ENCODE results near the gene SLC52A3.

DNA sequence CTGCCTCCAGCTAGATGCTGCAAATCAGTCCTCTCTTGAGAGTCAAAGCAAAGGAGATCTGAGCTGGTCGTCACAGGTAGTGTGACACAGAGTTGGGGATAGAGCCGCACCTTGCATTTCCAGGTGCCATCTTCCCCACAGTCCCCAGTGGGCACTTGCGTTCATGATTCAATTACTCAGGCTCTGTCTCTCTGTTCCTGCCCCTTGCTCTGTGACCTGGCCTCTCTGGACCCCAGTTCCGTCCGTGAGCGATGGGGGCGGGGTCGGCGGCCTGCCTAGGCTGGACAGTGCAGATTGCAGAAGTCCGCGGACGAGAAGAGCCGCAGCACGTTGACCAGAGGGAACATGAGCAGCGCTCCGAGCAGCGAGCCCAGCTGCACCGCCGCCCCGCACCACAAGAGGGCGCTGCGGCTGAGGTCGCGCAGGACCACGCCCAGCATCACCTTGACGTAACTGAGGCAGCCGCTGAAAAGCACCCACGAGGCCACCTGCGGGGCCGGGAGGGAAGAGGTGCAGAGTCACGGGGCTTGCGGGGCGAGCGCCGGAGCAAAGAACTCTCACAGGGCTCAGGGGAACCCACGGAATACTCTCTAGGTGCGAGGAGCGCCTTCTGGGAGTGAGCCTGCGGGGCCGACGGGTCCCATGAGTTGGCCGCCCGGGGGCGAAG lies 7.4 kb downstream of the SLC52A3 start:
- TF ChIP-seq, protein P1, sequence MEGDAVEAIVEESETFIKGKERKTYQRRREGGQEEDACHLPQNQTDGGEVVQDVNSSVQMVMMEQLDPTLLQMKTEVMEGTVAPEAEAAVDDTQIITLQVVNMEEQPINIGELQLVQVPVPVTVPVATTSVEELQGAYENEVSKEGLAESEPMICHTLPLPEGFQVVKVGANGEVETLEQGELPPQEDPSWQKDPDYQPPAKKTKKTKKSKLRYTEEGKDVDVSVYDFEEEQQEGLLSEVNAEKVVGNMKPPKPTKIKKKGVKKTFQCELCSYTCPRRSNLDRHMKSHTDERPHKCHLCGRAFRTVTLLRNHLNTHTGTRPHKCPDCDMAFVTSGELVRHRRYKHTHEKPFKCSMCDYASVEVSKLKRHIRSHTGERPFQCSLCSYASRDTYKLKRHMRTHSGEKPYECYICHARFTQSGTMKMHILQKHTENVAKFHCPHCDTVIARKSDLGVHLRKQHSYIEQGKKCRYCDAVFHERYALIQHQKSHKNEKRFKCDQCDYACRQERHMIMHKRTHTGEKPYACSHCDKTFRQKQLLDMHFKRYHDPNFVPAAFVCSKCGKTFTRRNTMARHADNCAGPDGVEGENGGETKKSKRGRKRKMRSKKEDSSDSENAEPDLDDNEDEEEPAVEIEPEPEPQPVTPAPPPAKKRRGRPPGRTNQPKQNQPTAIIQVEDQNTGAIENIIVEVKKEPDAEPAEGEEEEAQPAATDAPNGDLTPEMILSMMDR (IDR thresholded peaks at IDR 0.05) = peak in 4 of 7 experiments; percentile 8 to 51 (median 30)
- no peak for TF ChIP-seq POLR2A (IDR thresholded peaks at IDR 0.05)

Data from stomach (tissue), 4 donors.